Bronchus fibroblast of lung (primary cell): ENCODE data around the gene PIBF1. TPM values are rescaled to one million over a fixed set of nuclear protein-coding genes. Genes with fewer than 3 reads are reported as not detected.

Experiments used
- total RNA-seq: library from RNA; depleted of rRNA; stranded (reverse); fragments of >200 nt; gene quantifications from 2 replicates; pipeline ENCODE4 v1.2.3, GENCODE V29; 2015

Gene PIBF1, protein sequence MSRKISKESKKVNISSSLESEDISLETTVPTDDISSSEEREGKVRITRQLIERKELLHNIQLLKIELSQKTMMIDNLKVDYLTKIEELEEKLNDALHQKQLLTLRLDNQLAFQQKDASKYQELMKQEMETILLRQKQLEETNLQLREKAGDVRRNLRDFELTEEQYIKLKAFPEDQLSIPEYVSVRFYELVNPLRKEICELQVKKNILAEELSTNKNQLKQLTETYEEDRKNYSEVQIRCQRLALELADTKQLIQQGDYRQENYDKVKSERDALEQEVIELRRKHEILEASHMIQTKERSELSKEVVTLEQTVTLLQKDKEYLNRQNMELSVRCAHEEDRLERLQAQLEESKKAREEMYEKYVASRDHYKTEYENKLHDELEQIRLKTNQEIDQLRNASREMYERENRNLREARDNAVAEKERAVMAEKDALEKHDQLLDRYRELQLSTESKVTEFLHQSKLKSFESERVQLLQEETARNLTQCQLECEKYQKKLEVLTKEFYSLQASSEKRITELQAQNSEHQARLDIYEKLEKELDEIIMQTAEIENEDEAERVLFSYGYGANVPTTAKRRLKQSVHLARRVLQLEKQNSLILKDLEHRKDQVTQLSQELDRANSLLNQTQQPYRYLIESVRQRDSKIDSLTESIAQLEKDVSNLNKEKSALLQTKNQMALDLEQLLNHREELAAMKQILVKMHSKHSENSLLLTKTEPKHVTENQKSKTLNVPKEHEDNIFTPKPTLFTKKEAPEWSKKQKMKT
- 9.1 and 14.3 TPM in 2 replicates for total RNA-seq

DNA sequence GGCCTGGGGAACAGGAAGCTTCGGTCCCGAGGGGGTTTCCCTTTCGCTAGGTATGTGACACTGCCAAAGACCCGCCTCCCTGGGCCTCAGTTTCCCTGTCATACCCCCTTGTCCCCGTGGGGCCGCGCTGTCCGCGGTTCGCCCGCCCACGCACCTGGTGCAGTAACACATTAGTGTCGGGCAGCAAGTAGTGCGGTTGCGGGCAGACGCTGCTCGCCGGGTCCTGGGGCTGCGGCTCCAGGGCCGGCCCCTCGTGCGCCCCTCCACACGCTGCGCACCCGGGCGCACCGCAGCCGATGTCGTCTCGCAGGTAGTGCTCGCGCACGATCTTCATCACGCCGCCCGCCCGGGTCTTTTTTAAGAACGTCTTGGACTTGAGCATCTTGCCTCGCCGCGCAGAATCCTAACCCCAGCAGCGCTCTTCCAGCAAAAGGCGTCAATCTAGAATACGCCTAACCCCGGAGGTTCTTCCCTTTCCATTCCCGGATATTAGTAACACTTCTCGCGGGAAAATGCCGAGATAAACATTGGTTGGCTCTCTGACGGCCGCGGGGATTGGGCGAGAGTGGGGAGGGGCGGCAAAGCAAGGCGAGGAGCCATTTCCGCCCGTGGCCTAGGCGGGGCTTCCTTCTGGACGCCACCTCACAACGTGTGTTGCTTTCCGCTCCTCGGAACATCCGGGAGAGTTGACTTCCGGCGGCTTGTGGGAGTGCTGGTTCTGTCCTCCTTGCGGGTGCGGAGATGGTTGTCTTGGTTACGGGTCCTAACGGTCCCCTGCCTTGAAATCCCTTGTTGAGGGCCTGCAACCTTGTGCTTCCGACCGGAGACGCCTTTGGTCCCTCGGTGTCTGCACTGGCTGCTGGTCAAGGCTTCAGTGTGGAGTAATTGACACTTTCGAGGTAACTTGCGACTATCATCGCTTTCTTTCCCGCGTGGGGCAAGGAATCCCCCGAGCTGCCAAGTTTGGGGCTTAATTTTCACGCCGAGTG is at the start of gene PIBF1, which contains the start of gene DIS3:
TSS of gene PIBF1 (plus strand) at position 683 of the 989 bp plus-strand sequence. CDS start 1,337 bp downstream, outside the sequence.
TSS of gene DIS3 (minus strand) at position 450 of the 989 bp plus-strand sequence. CDS start at position 382, 68 bp downstream.

DNA sequence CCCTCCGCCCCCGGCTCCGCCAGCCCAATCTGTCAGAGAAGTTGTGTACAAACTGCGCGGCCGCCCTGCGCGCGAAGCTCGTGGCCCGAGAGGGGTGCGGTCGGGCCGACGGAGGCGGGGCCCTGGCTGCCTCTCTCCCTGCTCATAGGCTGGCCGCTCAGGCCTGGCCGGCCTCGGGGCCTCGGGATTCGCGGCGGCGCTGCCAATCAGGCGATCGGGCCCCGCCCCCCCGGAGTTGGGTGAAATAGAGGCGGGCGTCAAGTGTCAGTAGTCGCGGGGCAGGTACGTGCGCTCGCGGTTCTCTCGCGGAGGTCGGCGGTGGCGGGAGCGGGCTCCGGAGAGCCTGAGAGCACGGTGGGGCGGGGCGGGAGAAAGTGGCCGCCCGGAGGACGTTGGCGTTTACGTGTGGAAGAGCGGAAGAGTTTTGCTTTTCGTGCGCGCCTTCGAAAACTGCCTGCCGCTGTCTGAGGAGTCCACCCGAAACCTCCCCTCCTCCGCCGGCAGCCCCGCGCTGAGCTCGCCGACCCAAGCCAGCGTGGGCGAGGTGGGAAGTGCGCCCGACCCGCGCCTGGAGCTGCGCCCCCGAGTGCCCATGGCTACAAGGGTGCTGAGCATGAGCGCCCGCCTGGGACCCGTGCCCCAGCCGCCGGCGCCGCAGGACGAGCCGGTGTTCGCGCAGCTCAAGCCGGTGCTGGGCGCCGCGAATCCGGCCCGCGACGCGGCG is 277.0 kb downstream of the PIBF1 start, which contains the start of gene KLF5:
TSS of gene KLF5 (plus strand) at position 270 of the 724 bp plus-strand sequence. CDS start at position 593, 323 bp downstream.

Other genes starting within 250 kb of the PIBF1 start
- 15.3 and 22.5 TPM in 2 replicates for gene MZT1, start 54.5 kb upstream of the PIBF1 start, total RNA-seq
- 16.1 and 19.2 TPM in 2 replicates for gene BORA, start 54.2 kb upstream of the PIBF1 start, total RNA-seq
- 19.0 and 25.6 TPM in 2 replicates for gene DIS3, start 233 bp upstream of the PIBF1 start, total RNA-seq